ENCODE measurements around the gene PELO. TPM values are rescaled to one million over a fixed set of nuclear protein-coding genes. Genes with fewer than 3 reads are reported as not detected.

PELO gene
- total RNA-seq, 3 donors from 2014 or later, result 14.9 to 59.4 (median 17.9) TPM

GRCh38 chr5:52807037-52807436 is 19.3 kb downstream of the PELO start:
- no peak for TF ChIP-seq CTCF (IDR thresholded peaks at IDR 0.05)
- intact Hi-C loops (cut with DNase I, micrococcal nuclease), result no loop called here
- Histone ChIP-seq H3K4me1 (ENCODE audit: low read depth) (peaks cover 14% of the 10 kb centered on the region), H3K36me3 (ENCODE audit: low read depth) (no peaks in the 10 kb centered on the region), H3K4me3 (no peak overlapping the region), H3K9me3 (no peaks in the 10 kb centered on the region)
- ATAC-seq (no peak), DNase-seq (no peak)

GRCh38 chr5:52807723-52808122 is 20.0 kb downstream of the PELO start:
- Histone ChIP-seq H3K36me3 (ENCODE audit: low read depth) (no peaks in the 10 kb centered on the region), H3K4me1 (ENCODE audit: low read depth) (peaks cover 7% of the 10 kb centered on the region), H3K9me3 (no peaks in the 10 kb centered on the region), H3K4me3 (no peak overlapping the region)
- no peak for DNase-seq
- ATAC-seq, result no peak
- intact Hi-C loops (cut with DNase I, micrococcal nuclease), result no loop called here
- no peak for TF ChIP-seq CTCF (IDR thresholded peaks at IDR 0.05)

GRCh38 chr5:52808316-52808901 is 20.7 kb downstream of the PELO start:
- H3K4me3 ChIP-seq, result no peak overlapping the region
- no peak for TF ChIP-seq CTCF (IDR thresholded peaks at IDR 0.05)
- DNase-seq (no peak), ATAC-seq (no peak)
- H3K36me3 ChIP-seq (ENCODE audit: low read depth), result no peaks in the 10 kb centered on the region
- no peaks in the 10 kb centered on the region for H3K9me3 ChIP-seq
- intact Hi-C loops (cut with DNase I, micrococcal nuclease), result no loop called here
- H3K4me1 ChIP-seq (ENCODE audit: low read depth), result peaks cover under 1% of the 10 kb centered on the region

- intact Hi-C loops (cut with DNase I, micrococcal nuclease), result no loop called here
- H3K9me3 ChIP-seq, result no peaks in the 10 kb centered on the region
- H3K4me1 ChIP-seq (ENCODE audit: low read depth), result no peaks in the 10 kb centered on the region
- no peak for TF ChIP-seq CTCF (IDR thresholded peaks at IDR 0.05)
- DNase-seq (no peak), ATAC-seq (no peak)
- H3K36me3 ChIP-seq (ENCODE audit: low read depth), result no peaks in the 10 kb centered on the region
- H3K4me3 ChIP-seq, result no peak overlapping the region
Observed at GRCh38 chr5:52809884-52810283, 22.2 kb downstream of the PELO start.

- H3K36me3 ChIP-seq (ENCODE audit: low read depth), result no peaks in the 10 kb centered on the region
- DNase-seq (no peak), ATAC-seq (no peak)
- no peak overlapping the region for H3K4me3 ChIP-seq
- H3K4me1 ChIP-seq (ENCODE audit: low read depth), result no peaks in the 10 kb centered on the region
- H3K9me3 ChIP-seq, result no peaks in the 10 kb centered on the region
- TF ChIP-seq CTCF (IDR thresholded peaks at IDR 0.05), result no peak
- intact Hi-C loops (cut with DNase I, micrococcal nuclease), result no loop called here
Observed at GRCh38 chr5:52810426-52810825, 22.7 kb downstream of the PELO start.
